ENCODE data around the gene AWAT2.

AWAT2 gene

DNA sequence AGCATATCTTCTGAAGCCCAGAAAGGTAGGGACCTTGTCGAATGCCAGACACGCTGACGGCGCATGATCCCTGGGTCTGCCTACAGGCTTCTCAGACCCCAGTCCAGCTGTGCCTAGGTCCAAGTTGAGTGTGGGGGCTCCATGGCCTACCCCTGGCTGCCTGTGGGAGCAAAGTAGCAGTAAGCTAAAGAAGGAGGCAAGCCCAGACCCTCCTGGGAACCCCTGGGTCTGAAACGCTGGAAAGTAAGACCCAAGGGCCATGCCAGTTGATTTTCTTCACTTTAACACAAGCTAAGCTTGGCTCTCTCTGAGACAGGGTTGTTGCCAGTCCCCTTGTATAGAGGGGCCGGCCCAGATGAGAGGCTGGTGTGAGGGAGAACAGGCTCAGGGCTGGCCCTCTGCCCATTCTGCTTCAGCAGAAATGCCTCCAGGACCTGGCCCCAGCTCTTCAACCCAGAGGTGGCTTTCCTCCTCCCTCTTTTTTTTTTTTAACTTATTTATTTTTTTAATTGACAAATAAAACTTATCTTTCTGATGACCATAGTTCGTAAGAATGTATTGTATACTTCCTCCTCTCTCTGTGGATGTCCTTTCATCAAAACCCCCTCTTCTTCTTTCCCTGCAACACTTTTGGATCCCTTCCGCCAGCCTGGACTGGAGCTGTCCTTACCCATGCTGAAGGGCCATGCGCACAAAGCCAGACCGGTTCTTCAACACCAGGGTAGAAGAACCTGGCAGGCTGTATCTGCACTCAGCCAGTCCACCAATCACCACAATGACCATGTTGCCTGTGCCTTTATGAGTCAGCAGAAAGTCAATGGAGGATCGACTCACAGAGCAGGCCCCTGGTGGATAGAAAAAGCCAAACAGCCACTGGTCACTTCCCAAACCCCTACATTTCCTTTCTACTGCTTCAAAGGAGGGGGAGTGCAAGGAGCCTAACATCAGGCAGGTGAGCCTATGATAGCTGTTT is 7.1 kb downstream of the AWAT2 start:
- DNase-seq (ENCODE audit: low read depth, low spot score) = no peak

DNA sequence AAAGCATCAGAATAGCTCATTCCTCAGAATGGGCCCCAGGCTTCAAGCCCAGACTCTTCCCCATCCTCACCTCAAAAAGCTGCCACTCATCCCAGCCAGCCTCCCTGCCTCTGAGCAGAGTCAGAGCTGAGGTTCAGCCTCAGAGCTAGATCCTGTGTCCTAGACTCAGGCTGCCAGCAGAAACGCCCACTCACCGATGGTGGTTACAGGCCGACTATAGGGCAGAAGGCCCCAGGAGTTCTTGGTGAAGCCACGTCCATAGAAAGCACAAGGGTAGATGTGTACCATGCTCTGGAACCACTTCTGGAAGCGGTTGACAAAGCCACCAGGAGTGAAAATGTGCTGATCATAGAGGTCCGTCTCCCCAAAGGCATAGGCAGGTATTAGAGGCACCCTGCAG is 7.7 kb downstream of the AWAT2 start:
- DNase-seq (ENCODE audit: low read depth, low spot score) = no peak

GRCh38 chrX:70039758-70040157 is 10.0 kb downstream of the AWAT2 start:
- DNase-seq (ENCODE audit: low read depth, low spot score) = no peak

DNA sequence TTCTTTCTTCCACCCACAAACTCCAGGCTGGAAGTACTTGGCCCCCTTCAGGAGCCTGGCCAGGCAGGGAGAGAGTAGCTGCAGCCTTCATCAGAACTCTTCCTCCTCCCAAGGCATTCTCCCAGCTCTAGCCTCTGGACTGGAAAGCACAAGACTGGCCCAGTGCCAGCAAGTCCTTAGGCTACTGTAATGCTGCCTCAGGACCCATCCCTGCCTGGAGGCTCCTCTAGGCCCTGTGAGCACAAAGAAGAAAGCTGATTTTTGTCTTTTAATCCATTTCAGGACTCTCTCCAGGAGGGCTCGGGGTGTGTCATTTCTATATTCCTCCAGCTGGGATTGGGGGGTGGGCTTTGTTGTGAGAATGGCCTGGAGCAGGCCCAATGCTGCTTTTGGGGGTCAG is 10.8 kb downstream of the AWAT2 start:
- no peak for DNase-seq (ENCODE audit: low read depth, low spot score)

- DNase-seq (ENCODE audit: low read depth, low spot score) = no peak
These were observed 11.2 kb downstream of the AWAT2 start for GRCh38 chrX:70038515-70038914.

GRCh38 chrX:70034646-70035045 is 15.1 kb downstream of the AWAT2 start:
- DNase-seq (ENCODE audit: low read depth, low spot score) = no peak

GRCh38 chrX:70033348-70034051 is 16.2 kb downstream of the AWAT2 start:
- no peak for DNase-seq (ENCODE audit: low read depth, low spot score)

GRCh38 chrX:70032792-70033191 is 16.9 kb downstream of the AWAT2 start:
- DNase-seq (ENCODE audit: low read depth, low spot score) = no peak

DNA sequence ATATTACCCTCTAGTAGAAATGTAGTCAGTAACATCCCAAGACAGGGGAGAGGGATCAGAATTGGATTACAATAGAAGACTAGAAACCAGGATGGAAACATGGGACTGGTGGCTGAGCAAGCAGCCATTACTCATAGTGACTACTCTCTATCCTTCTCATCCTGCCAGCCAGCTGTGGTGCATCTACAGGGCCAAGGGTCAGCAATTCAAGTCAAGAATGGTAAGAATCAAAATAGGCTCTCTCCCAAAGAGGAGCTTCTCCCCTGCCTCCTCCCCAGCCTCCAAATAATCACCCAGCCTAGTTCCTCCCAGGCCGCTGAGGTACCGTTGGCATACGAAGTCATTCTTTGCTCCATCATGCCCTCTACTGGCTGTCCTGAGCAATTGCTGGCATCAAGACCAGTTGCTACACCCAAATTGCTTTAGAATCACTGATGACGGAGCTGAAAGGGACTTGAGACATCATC is 19.4 kb downstream of the AWAT2 start:
- DNase-seq (ENCODE audit: low read depth, low spot score) = no peak

GRCh38 chrX:70029863-70030262 is 19.9 kb downstream of the AWAT2 start:
- DNase-seq (ENCODE audit: low read depth, low spot score) = no peak

GRCh38 chrX:70026851-70027200 is 22.9 kb downstream of the AWAT2 start:
- no peak for DNase-seq (ENCODE audit: low read depth, low spot score)

DNA sequence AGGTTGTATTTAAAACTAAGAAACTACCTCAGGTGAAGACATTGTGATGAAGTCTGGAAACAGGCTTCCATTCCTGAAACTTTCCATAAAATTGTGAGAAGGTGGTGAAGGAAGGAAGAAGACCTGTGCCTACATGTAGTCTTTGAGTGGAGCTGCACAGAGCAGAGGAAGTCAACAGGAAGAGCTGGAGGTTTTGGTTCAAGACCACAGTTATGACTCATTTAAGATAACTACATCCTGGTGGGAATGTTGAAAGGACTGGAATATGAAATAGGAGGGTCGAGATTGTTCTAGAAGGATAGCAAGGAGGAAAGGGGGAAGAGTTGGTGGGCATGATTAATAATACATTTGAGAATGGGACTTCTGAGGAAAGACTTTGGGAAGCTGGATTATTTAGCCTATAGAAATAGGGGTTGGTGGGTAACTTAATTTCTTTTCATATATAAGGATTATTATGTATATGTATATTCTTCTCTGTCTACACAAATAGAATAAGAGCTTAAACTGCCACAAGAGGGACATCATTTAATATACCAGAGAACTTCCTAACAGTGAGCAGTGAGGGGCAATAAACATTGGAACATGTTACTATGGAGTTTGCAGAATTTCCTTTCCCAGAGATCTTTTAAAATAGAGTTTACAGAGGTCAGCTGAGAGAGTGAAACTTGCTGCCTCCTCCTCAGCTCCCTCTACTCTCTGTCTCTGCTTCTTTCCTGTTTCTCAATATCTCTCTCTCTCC is 23.5 kb downstream of the AWAT2 start:
- DNase-seq (ENCODE audit: low read depth, low spot score) = no peak

DNA sequence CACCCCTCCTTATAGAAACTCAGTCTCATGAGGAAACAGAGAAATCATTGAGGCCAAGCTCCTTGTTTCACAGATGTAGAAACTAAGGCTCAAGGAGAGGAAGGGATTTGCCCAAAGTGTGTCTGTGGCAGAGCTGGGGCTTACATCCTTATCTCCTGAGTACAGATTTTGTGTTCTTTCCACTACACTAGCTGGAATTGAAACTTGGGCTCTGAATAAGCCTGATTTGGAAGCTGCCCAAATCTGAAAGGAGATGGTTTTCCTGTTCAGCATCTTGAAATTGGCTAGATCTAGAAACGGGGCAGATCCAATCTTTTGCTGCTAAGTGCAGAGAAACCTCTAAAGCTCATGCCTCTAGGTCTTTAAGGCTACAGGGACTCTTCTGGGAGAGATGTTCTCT is 24.3 kb downstream of the AWAT2 start:
- DNase-seq (ENCODE audit: low read depth, low spot score) = no peak

DNA sequence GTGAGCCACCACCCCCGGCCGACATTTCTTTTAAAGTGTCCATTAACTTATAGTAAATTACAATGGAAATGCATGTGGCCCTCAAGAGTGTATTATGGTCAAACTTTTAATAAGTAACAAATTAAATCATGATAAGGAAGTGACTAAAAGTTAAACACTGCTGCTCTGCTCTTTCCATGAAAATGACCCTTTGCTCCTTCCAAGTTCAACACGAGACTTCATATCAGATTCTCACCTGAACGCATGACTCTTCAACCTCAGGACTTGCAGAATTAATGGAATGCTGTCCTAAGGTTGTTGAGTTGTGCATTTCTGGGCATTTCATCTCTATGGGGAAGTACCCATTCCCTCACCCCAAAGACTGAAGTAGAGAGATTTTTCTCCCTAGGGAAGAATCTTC is 27.1 kb downstream of the AWAT2 start:
- DNase-seq (ENCODE audit: low read depth, low spot score) = no peak

DNA sequence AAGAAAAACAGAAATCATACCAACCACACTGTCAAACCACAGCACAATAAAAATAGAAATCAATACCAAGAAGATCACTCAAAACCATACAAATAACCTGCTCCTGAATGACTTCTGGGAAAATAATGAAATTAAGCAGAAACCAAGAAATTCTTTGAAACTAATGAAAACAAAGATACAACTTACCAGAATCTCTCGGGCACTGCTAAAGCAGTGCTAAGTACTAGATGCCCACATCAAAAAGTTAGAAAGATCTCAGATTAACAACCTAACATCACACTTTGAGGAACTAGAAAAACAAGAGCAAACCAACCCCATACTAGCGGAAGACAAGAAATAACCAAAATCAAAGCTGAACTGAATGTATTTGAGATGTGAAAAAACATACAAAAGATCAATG is 33.2 kb downstream of the AWAT2 start:
- DNase-seq (ENCODE audit: low read depth, low spot score) = no peak

GRCh38 chrX:70013466-70014381 is 36.0 kb downstream of the AWAT2 start:
- DNase-seq (ENCODE audit: low read depth, low spot score) = no peak

- DNase-seq (ENCODE audit: low read depth, low spot score) = no peak
These were observed 37.0 kb downstream of the AWAT2 start for GRCh38 chrX:70012756-70013155.

GRCh38 chrX:70009970-70010369 is 39.8 kb downstream of the AWAT2 start:
- no peak for DNase-seq (ENCODE audit: low read depth, low spot score)

GRCh38 chrX:70009049-70009448 is 40.7 kb downstream of the AWAT2 start:
- no peak for DNase-seq (ENCODE audit: low read depth, low spot score)

DNA sequence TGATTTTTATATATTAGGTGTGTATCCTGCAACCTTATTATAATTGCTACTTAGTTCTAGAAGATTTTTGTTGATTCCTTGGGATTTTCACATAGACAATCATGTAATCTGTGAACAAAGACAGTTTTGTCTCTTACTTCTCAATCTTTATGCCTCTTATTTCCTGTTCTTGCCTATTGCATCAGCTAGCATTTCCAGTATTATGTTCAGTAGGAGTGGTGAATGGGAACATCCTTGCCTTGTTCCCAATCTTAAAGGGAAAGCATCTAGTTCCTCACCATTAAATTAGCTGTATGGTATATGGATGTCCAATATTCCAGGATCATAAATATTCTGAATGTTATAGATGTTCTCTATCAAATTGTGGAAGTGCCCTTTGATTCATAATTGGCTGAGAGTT is 41.8 kb downstream of the AWAT2 start:
- no peak for DNase-seq (ENCODE audit: low read depth, low spot score)

GRCh38 chrX:70001708-70002341 is 47.9 kb downstream of the AWAT2 start:
- no peak for DNase-seq (ENCODE audit: low read depth, low spot score)
